ENCODE measurements around the gene KIAA0232.

Gene KIAA0232

GRCh38 chr4:6848717-6849305, 66.3 kb downstream of the KIAA0232 start:
- no peak for DNase-seq

- DNase-seq: no peak
Measured at GRCh38 chr4:6849691-6850090, 67.2 kb downstream of the KIAA0232 start.

- DNase-seq: no peak
Measured at GRCh38 chr4:6851431-6851830, 68.9 kb downstream of the KIAA0232 start.

GRCh38 chr4:6851962-6852361, 69.4 kb downstream of the KIAA0232 start:
- no peak for DNase-seq

GRCh38 chr4:6852582-6852981, 70.1 kb downstream of the KIAA0232 start:
- DNase-seq: no peak

- peak in 1 of 51 donors; percentile 6 for DNase-seq
Measured at GRCh38 chr4:6854098-6854744, 71.7 kb downstream of the KIAA0232 start.

- no peak for DNase-seq
Measured at GRCh38 chr4:6855692-6856297, 73.3 kb downstream of the KIAA0232 start.

- no peak for DNase-seq
Measured at GRCh38 chr4:6856391-6856790, 73.9 kb downstream of the KIAA0232 start.

GRCh38 chr4:6857009-6857882, 74.7 kb downstream of the KIAA0232 start:
- DNase-seq: peak in 1 of 51 donors; percentile 20

GRCh38 chr4:6858997-6859396, 76.5 kb downstream of the KIAA0232 start:
- DNase-seq: no peak

- DNase-seq: no peak
Measured at GRCh38 chr4:6859543-6859942, 77.0 kb downstream of the KIAA0232 start.

GRCh38 chr4:6868386-6868785, 85.9 kb downstream of the KIAA0232 start:
- DNase-seq: no peak

GRCh38 chr4:6869944-6870343, 87.4 kb downstream of the KIAA0232 start:
- no peak for DNase-seq

- no peak for DNase-seq
Measured at GRCh38 chr4:6873291-6873690, 90.8 kb downstream of the KIAA0232 start.

- peak in 37 of 51 donors; percentile 13 to 78 (median 51) for DNase-seq
Measured at GRCh38 chr4:6873792-6874461, 91.4 kb downstream of the KIAA0232 start.

- no peak for DNase-seq
Measured at GRCh38 chr4:6874981-6875380, 92.5 kb downstream of the KIAA0232 start.

GRCh38 chr4:6875431-6875831, 92.9 kb downstream of the KIAA0232 start:
- DNase-seq: peak in 19 of 51 donors; percentile 8 to 64 (median 34)

GRCh38 chr4:6876440-6876839, 93.9 kb downstream of the KIAA0232 start:
- DNase-seq: no peak

- no peak for DNase-seq
Measured at GRCh38 chr4:6877067-6877466, 94.5 kb downstream of the KIAA0232 start.

- no peak for DNase-seq
Measured at GRCh38 chr4:6878451-6879059, 96.0 kb downstream of the KIAA0232 start.

GRCh38 chr4:6880691-6881090, 98.2 kb downstream of the KIAA0232 start:
- DNase-seq: peak in 3 of 51 donors; percentile 12 to 28 (median 12)
